Measurements from ENCODE around the gene RHBDL1. TPM values are rescaled to one million over a fixed set of nuclear protein-coding genes. Genes with fewer than 3 reads are reported as not detected.
"Not testable (repeated sequence)": the region's sequence is repeated elsewhere in the genome, so short reads cannot be mapped to it uniquely, and the experiment has no call there.

RHBDL1 gene
- total RNA-seq, 1 donor from 2014 or later, result 0.88 TPM

GRCh38 chr16:689175-689897, 13.9 kb downstream of the RHBDL1 start:
- H3K27me3 ChIP-seq (ENCODE audit: control insufficient read depth, insufficient read depth, low read length), result peaks cover 18% of the 10 kb centered on the region
- peak overlapping the region; percentile 71 for H3K4me3 ChIP-seq (ENCODE audit: low read depth, low read length)
- H3K36me3 ChIP-seq (ENCODE audit: control insufficient read depth, insufficient read depth, low read length), result no peaks in the 10 kb centered on the region
- DNase-seq (ENCODE audit: low read depth), result no peak
- no peak for TF ChIP-seq CTCF (IDR thresholded peaks at IDR 0.05; ENCODE audit: insufficient read depth, low read length, poor library complexity, severe bottlenecking)

- H3K27me3 ChIP-seq (ENCODE audit: control insufficient read depth, insufficient read depth, low read length), result peaks cover 36% of the 10 kb centered on the region
- H3K4me3 ChIP-seq (ENCODE audit: low read depth, low read length); DNase-seq (ENCODE audit: low read depth); H3K36me3 ChIP-seq (ENCODE audit: control insufficient read depth, insufficient read depth, low read length): not testable (repeated sequence)
Observed at GRCh38 chr16:691242-691641, 15.8 kb downstream of the RHBDL1 start.

GRCh38 chr16:692356-693108, 17.1 kb downstream of the RHBDL1 start:
- no peak for TF ChIP-seq CTCF (IDR thresholded peaks at IDR 0.05; ENCODE audit: insufficient read depth, low read length, poor library complexity, severe bottlenecking)
- Histone ChIP-seq H3K27me3 (ENCODE audit: control insufficient read depth, insufficient read depth, low read length) (peaks cover 39% of the 10 kb centered on the region), H3K36me3 (ENCODE audit: control insufficient read depth, insufficient read depth, low read length) (no peaks in the 10 kb centered on the region), H3K4me3 (ENCODE audit: low read depth, low read length) (no peak overlapping the region)
- no peak for DNase-seq (ENCODE audit: low read depth)

- Histone ChIP-seq H3K27me3 (ENCODE audit: control insufficient read depth, insufficient read depth, low read length) (peaks cover 41% of the 10 kb centered on the region), H3K4me3 (ENCODE audit: low read depth, low read length) (no peak overlapping the region), H3K36me3 (ENCODE audit: control insufficient read depth, insufficient read depth, low read length) (no peaks in the 10 kb centered on the region)
- no peak for TF ChIP-seq CTCF (IDR thresholded peaks at IDR 0.05; ENCODE audit: insufficient read depth, low read length, poor library complexity, severe bottlenecking)
- DNase-seq (ENCODE audit: low read depth), result no peak
Observed at GRCh38 chr16:693364-693763, 17.9 kb downstream of the RHBDL1 start.

- H3K4me3 ChIP-seq (ENCODE audit: low read depth, low read length), result no peak overlapping the region
- H3K27me3 ChIP-seq (ENCODE audit: control insufficient read depth, insufficient read depth, low read length), result peaks cover 42% of the 10 kb centered on the region
- TF ChIP-seq CTCF (IDR thresholded peaks at IDR 0.05; ENCODE audit: insufficient read depth, low read length, poor library complexity, severe bottlenecking), result no peak
Observed at GRCh38 chr16:693766-694165, 18.3 kb downstream of the RHBDL1 start.

GRCh38 chr16:694187-694862, 18.9 kb downstream of the RHBDL1 start:
- H3K36me3 ChIP-seq (ENCODE audit: control insufficient read depth, insufficient read depth, low read length), result no peaks in the 10 kb centered on the region
- DNase-seq (ENCODE audit: low read depth), result no peak
- H3K4me3 ChIP-seq (ENCODE audit: low read depth, low read length), result no peak overlapping the region
- peaks cover 47% of the 10 kb centered on the region for H3K27me3 ChIP-seq (ENCODE audit: control insufficient read depth, insufficient read depth, low read length)
- no peak for TF ChIP-seq CTCF (IDR thresholded peaks at IDR 0.05; ENCODE audit: insufficient read depth, low read length, poor library complexity, severe bottlenecking)

More at GRCh38 chr16:693766-694165, 18.3 kb downstream of the RHBDL1 start:
- no peaks in the 10 kb centered on the region for H3K36me3 ChIP-seq (ENCODE audit: control insufficient read depth, insufficient read depth, low read length)
- DNase-seq (ENCODE audit: low read depth), result no peak

Data from kidney epithelial cell (primary cell).